GM12878 (cell line): ENCODE measurements around the gene KCNS3. TPM values are rescaled to one million over a fixed set of nuclear protein-coding genes. Genes with fewer than 3 reads are reported as not detected.

Experiments used
- ATAC-seq: fragments of 200-7000 bp; cut with Tn5 transposase; 3 replicates; pipeline ENCODE4 v1.9.1; 2020; ENCODE audit warnings: mild to moderate bottlenecking, moderate library complexity
- BruUV-seq: library from RNA; stranded (reverse); fragments of 400-500 nt; replicated peaks from 2 replicates; lab custom pipeline; 2021; lab: Mats Ljungman, UMichigan
- CTCF ChIA-PET: fragments of 300-600 bp; sonication (Branson Sonifier 250); formaldehyde crosslinking; extraction: SDS; loops from one replicate; lab custom pipeline; 2021; ENCODE audit warnings: inconsistent platforms; lab: Yijun Ruan, JAX
- POLR2A ChIA-PET: fragments of 350-600 bp; formaldehyde crosslinking; extraction: SDS; loops from one replicate; lab custom pipeline; 2021; ENCODE audit warnings: inconsistent platforms; lab: Charles Lee
- RAD21 ChIA-PET: fragments of 300-600 bp; sonication (Branson Sonifier 250); formaldehyde crosslinking; loops from one replicate; lab custom pipeline; 2023; ENCODE audit warnings: antibody characterized with exemption; ENCODE audit not compliant: unreplicated experiment; lab: Charles Lee
- SMC1A ChIA-PET: fragments of 300-600 bp; sonication (Branson Sonifier 250); formaldehyde crosslinking; loops from one replicate; lab custom pipeline; 2023; ENCODE audit not compliant: unreplicated experiment, uncharacterized antibody; lab: Charles Lee
- DNase-seq: peaks from one replicate; pipeline ENCODE4 v3.0.0-alpha.2; 2011; ENCODE audit warnings: low read depth, low spot score
- FAIRE-seq: peaks from 3 replicates; lab custom pipeline; 2011; peaks lifted over from hg19 to GRCh38; lab: Jason Lieb, UNC
- H2AFZ ChIP-seq: 2 replicates; pipeline ENCODE4 v1.6.0; 2011; ENCODE audit warnings: low read depth, low read length, control low read depth; ENCODE audit not compliant: control insufficient read depth
- H3K27ac ChIP-seq: 2 replicates; pipeline ENCODE4 v1.5.1; 2011; ENCODE audit warnings: control low read depth; ENCODE audit not compliant: control insufficient read depth, insufficient read depth
- H3K27me3 ChIP-seq, 2 experiments: replicated peaks in 1 of 2; 2 replicates each; pipeline versions ENCODE4 v1.6.0 to v1.6.1; 2011; ENCODE audit warnings: low read length in 1 of 2; ENCODE audit not compliant: control insufficient read depth in 2 of 2, insufficient read depth in 2 of 2
- H3K36me3 ChIP-seq, 2 experiments: 2 replicates each; pipeline ENCODE4 v1.5.1; 2011; ENCODE audit warnings: low read length in 1 of 2; ENCODE audit not compliant: control insufficient read depth in 2 of 2, insufficient read depth in 2 of 2
- H3K4me1 ChIP-seq: 2 replicates; pipeline ENCODE4 v1.6.1; 2011; ENCODE audit warnings: mild to moderate bottlenecking, low read length, moderate library complexity, mixed read lengths; ENCODE audit not compliant: control insufficient read depth, insufficient read depth
- H3K4me2 ChIP-seq: 2 replicates; pipeline ENCODE4 v1.6.0; 2011; ENCODE audit warnings: control low read depth; ENCODE audit not compliant: control insufficient read depth, insufficient read depth
- H3K4me3 ChIP-seq: fragments of 200-600 bp; sonication (generic); 2 replicates; pipeline ENCODE4 v1.5.1; 2016
- H3K79me2 ChIP-seq: 2 replicates; pipeline ENCODE4 v1.6.0; 2011; ENCODE audit warnings: low read length; ENCODE audit not compliant: control insufficient read depth, insufficient read depth
- H3K9ac ChIP-seq: 2 replicates; pipeline ENCODE4 v1.8.0; 2011; ENCODE audit warnings: low read length, control low read depth, mixed read lengths; ENCODE audit not compliant: control insufficient read depth, insufficient read depth
- H3K9me3 ChIP-seq: replicated peaks from 3 replicates; pipeline ENCODE4 v1.5.1; 2011; ENCODE audit warnings: mild to moderate bottlenecking, low read length; ENCODE audit not compliant: control insufficient read depth, insufficient read depth
- H4K20me1 ChIP-seq: 2 replicates; pipeline ENCODE4 v1.6.0; 2011; ENCODE audit not compliant: control insufficient read depth, insufficient read depth
- CEBPB ChIP-seq, 2 experiments: fragments of 150-350 bp in 1 of 2; IDR thresholded peaks; 2 replicates each; pipeline ENCODE4 v1.6.1; 2012 to 2014; ENCODE audit warnings: low read depth in 2 of 2, low read length in 2 of 2, borderline replicate concordance in 1 of 2, inconsistent platforms in 1 of 2
- EED ChIP-seq: sonication (generic); IDR thresholded peaks from 2 replicates; pipeline ENCODE4 v1.6.1; 2016; ENCODE audit warnings: antibody characterized with exemption, low read depth
- NR2C2 ChIP-seq: IDR thresholded peaks from 2 replicates; pipeline ENCODE4 v1.6.1; 2011; ENCODE audit warnings: borderline replicate concordance, low read depth; ENCODE audit not compliant: control insufficient read depth, insufficient read length
- PAX5 ChIP-seq: IDR thresholded peaks from 2 replicates; pipeline ENCODE4 v1.6.1; 2011; ENCODE audit warnings: low read depth, low read length, borderline replicate concordance
- RBBP5 ChIP-seq: fragments of 200-600 bp; sonication (generic); conservative IDR thresholded peaks from 2 replicates; pipeline ENCODE4 v1.6.1; 2016
- SIX5 ChIP-seq: IDR thresholded peaks from 2 replicates; pipeline ENCODE4 v1.6.1; 2011; ENCODE audit warnings: mild to moderate bottlenecking, low read depth, low read length, moderate library complexity; ENCODE audit not compliant: severe bottlenecking
- ZNF384 ChIP-seq: IDR thresholded peaks from 2 replicates; pipeline ENCODE4 v1.6.1; 2012; ENCODE audit warnings: low read depth, mild to moderate bottlenecking, low read length, improper control_type of control experiment, borderline replicate concordance
- ZNF687 ChIP-seq: fragments of 450-650 bp; IDR thresholded peaks from 2 replicates; pipeline ENCODE4 v1.6.1; 2017; ENCODE audit warnings: mild to moderate bottlenecking, moderate library complexity
- WGBS: methylation state at CpG from one replicate; pipeline ENCODE4 v1.1.6; 2016; ENCODE audit warnings: low lambda C conversion rate; ENCODE audit not compliant: insufficient replicate concordance, insufficient coverage; ENCODE audit errors: missing lambda C conversion rate; 5-methylcytosine and 5-hydroxymethylcytosine counted together
- in situ Hi-C: fragments of 300-500 bp; cut with MboI; formaldehyde crosslinking; loops from 9 replicates; pipeline ENCODE4 v1.14.3; 2018; ENCODE audit warnings: mixed read lengths
- intact Hi-C: fragments of 100-400 bp; cut with micrococcal nuclease; formaldehyde crosslinking; loops from one replicate; pipeline ENCODE4 v1.14.2; 2022; ENCODE audit not compliant: unreplicated experiment
- polyA plus RNA-seq, 11 experiments: library from polyadenylated mRNA; depleted of rRNA in 4 of 11; unstranded in 6 of 11; stranded (reverse) in 5 of 11; fragments of >200 nt; fragmentation: Nextera tagmentation in 4 of 11; fragmentation: Illumina TruSeq in 1 of 11; extraction: Ambion mirVana in 4 of 11; extraction: Trizol in 1 of 11; gene quantifications; 1 replicate in 1 of 11; 2 replicates in 10 of 11; pipeline versions ENCODE4 v1.2.1 to v1.2.3, GENCODE V29; 2011 to 2016; ENCODE audit warnings: inconsistent platforms in 2 of 11, missing spikeins in 2 of 11, low read depth in 1 of 11
- total RNA-seq, 4 experiments: library from RNA; depleted of rRNA in 3 of 4; stranded (reverse); fragments of >200 nt in 3 of 4; fragmentation: Illumina TruSeq in 1 of 4; extraction: Trizol in 1 of 4; gene quantifications; 2 replicates each; pipeline versions ENCODE4 v1.2.1 to v1.2.3, GENCODE V29; 2013 to 2021
- TF ChIP-seq, protein P1 (sequence below): fragments of 450-650 bp; IDR thresholded peaks from 2 replicates; pipeline ENCODE4 v1.6.1; 2017; ENCODE audit warnings: antibody characterized with exemption, mild to moderate bottlenecking, moderate library complexity

KCNS3 gene
- total and polyA plus RNA-seq, 10 of the 15 experiments (the other 5 are each of a cell fraction or from before 2014, with no cell fraction given), result not detected

- TF ChIP-seq SIX5, result no peak
- no peak for TF ChIP-seq ZNF687
- no peak for TF ChIP-seq CEBPB (IDR thresholded peaks at IDR 0.05; ENCODE audit: borderline replicate concordance in 1 of 2, low read depth in 2 of 2, low read length in 2 of 2)
- TF ChIP-seq RBBP5, result no peak
- TF ChIP-seq, protein P1, sequence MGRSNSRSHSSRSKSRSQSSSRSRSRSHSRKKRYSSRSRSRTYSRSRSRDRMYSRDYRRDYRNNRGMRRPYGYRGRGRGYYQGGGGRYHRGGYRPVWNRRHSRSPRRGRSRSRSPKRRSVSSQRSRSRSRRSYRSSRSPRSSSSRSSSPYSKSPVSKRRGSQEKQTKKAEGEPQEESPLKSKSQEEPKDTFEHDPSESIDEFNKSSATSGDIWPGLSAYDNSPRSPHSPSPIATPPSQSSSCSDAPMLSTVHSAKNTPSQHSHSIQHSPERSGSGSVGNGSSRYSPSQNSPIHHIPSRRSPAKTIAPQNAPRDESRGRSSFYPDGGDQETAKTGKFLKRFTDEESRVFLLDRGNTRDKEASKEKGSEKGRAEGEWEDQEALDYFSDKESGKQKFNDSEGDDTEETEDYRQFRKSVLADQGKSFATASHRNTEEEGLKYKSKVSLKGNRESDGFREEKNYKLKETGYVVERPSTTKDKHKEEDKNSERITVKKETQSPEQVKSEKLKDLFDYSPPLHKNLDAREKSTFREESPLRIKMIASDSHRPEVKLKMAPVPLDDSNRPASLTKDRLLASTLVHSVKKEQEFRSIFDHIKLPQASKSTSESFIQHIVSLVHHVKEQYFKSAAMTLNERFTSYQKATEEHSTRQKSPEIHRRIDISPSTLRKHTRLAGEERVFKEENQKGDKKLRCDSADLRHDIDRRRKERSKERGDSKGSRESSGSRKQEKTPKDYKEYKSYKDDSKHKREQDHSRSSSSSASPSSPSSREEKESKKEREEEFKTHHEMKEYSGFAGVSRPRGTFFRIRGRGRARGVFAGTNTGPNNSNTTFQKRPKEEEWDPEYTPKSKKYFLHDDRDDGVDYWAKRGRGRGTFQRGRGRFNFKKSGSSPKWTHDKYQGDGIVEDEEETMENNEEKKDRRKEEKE, result no peak
- TF ChIP-seq, all 136 proteins: peak for 0
Measured at GRCh38 chr2:17950006-17950405, 71.5 kb downstream of the KCNS3 start (continued).

- ChIA-PET POLR2A (no interaction called here), CTCF (no interaction called here), SMC1A (no interaction called here), RAD21 (no interaction called here)
- intact Hi-C loops (no loop called here), in situ Hi-C loops (no loop called here)
- Histone ChIP-seq H3K79me2 (no peaks in the 10 kb centered on the region), H3K9ac (no peak overlapping the region), H3K4me2 (no peak overlapping the region), H3K27ac (no peak overlapping the region), H2AFZ (no peak overlapping the region), H3K27me3 (no peaks in the 10 kb centered on the region; a peak in 1 of 4 replicates), H3K36me3 (no peaks in the 10 kb centered on the region), H3K4me1 (no peaks in the 10 kb centered on the region), H3K4me3 (no peak overlapping the region), H3K9me3 (no peaks in the 10 kb centered on the region), H4K20me1 (no peaks in the 10 kb centered on the region)
- ATAC-seq, result no peak
- WGBS, result 0% methylated on average over 4 of the region's 4 CpGs
- no peak for TF ChIP-seq NR2C2
- no peak for TF ChIP-seq PAX5
- TF ChIP-seq ZNF384, result no peak
- no peak for TF ChIP-seq EED
- DNase-seq, result no peak
- FAIRE-seq, result no peak
- BruUV-seq, result no TSS peak
Measured at GRCh38 chr2:17951563-17951962, 73.1 kb downstream of the KCNS3 start.
